Tibial nerve (tissue), 4 donors: ENCODE results near the gene POU3F1.
A peak's percentile ranks its signal among the peaks of the same experiment; 100 is the strongest.

ENCODE experiments used
- EP300 ChIP-seq, 2 donors: sonication (generic); formaldehyde crosslinking; IDR thresholded peaks; one replicate each; pipeline ENCODE4 v1.6.1; 2017; ENCODE audit warnings: antibody characterized with exemption in 2 of 2, mild to moderate bottlenecking in 1 of 2
- TF ChIP-seq, protein P1 (sequence below), 5 experiments: fragments of 200-600 bp in 3 of 5; fragments of 450-650 bp in 2 of 5; sonication (generic) in 3 of 5; IDR thresholded peaks; one replicate each; pipeline ENCODE4 v1.5.1; 2016 to 2019; ENCODE audit warnings: antibody characterized with exemption in 5 of 5, mild to moderate bottlenecking in 3 of 5, moderate library complexity in 2 of 5

GRCh38 chr1:38046884-38047602, 450 bp upstream of the POU3F1 start:
- TF ChIP-seq, protein P1, sequence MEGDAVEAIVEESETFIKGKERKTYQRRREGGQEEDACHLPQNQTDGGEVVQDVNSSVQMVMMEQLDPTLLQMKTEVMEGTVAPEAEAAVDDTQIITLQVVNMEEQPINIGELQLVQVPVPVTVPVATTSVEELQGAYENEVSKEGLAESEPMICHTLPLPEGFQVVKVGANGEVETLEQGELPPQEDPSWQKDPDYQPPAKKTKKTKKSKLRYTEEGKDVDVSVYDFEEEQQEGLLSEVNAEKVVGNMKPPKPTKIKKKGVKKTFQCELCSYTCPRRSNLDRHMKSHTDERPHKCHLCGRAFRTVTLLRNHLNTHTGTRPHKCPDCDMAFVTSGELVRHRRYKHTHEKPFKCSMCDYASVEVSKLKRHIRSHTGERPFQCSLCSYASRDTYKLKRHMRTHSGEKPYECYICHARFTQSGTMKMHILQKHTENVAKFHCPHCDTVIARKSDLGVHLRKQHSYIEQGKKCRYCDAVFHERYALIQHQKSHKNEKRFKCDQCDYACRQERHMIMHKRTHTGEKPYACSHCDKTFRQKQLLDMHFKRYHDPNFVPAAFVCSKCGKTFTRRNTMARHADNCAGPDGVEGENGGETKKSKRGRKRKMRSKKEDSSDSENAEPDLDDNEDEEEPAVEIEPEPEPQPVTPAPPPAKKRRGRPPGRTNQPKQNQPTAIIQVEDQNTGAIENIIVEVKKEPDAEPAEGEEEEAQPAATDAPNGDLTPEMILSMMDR (IDR thresholded peaks at IDR 0.05), result peak in 3 of 5 experiments; percentile 25 to 49 (median 41)
- peak in 1 of 2 donors; percentile 78 for TF ChIP-seq EP300 (IDR thresholded peaks at IDR 0.05)
